CD8-positive, alpha-beta memory T cell (primary cell): Measurements from ENCODE around the gene NR2F6. TPM values are rescaled to one million over a fixed set of nuclear protein-coding genes. Genes with fewer than 3 reads are reported as not detected.
"Not testable (repeated sequence)": the region's sequence is repeated elsewhere in the genome, so short reads cannot be mapped to it uniquely, and the experiment has no call there.

Experiments used
- CTCF ChIA-PET: fragments of 350-600 bp; sonication (Branson Sonifier 250); formaldehyde crosslinking; loops from one replicate; lab custom pipeline; 2021; ENCODE audit warnings: antibody characterized with exemption; lab: Charles Lee
- POLR2A ChIA-PET: fragments of 350-600 bp; sonication (Branson Sonifier 250); formaldehyde crosslinking; loops from one replicate; lab custom pipeline; 2021; ENCODE audit warnings: antibody characterized with exemption; lab: Charles Lee
- DNase-seq, 5 donors: peaks; one replicate each; pipeline versions ENCODE4 v3.0.0 to v3.0.0-alpha.2; 2020 to 2022; ENCODE audit warnings: mixed read lengths in 1 of 5
- H3K27ac ChIP-seq: one replicate; pipeline ENCODE4 v1.7.0; 2013; ENCODE audit warnings: low read depth, mild to moderate bottlenecking, low read length, moderate library complexity
- H3K27me3 ChIP-seq: 2 replicates; pipeline ENCODE4 v1.7.0; 2013; ENCODE audit warnings: low read length, mild to moderate bottlenecking; ENCODE audit not compliant: insufficient read depth, poor library complexity, severe bottlenecking
- H3K36me3 ChIP-seq: 2 replicates; pipeline ENCODE4 v1.7.0; 2013; ENCODE audit warnings: mild to moderate bottlenecking, low read length, moderate library complexity; ENCODE audit not compliant: insufficient read depth
- H3K4me1 ChIP-seq: 2 replicates; pipeline ENCODE4 v1.7.0; 2013; ENCODE audit warnings: mild to moderate bottlenecking, low read length, moderate library complexity; ENCODE audit not compliant: insufficient read depth
- H3K4me3 ChIP-seq: 2 replicates; pipeline ENCODE4 v1.7.0; 2013; ENCODE audit warnings: mild to moderate bottlenecking, low read length
- H3K9me3 ChIP-seq: 2 replicates; pipeline ENCODE4 v1.7.0; 2013; ENCODE audit warnings: mild to moderate bottlenecking, low read length
- H3K27ac Mint-ChIP-seq, 8 donors: one replicate each; pipeline ENCODE4 v1.8.0; 2020 to 2021; ENCODE audit warnings: mixed read lengths in 8 of 8, mild to moderate bottlenecking in 6 of 8, inconsistent platforms in 3 of 8, moderate library complexity in 3 of 8
- H3K27me3 Mint-ChIP-seq, 2 donors: one replicate each; pipeline ENCODE4 v1.8.0; 2020 to 2021; ENCODE audit warnings: mixed read lengths in 2 of 2, mild to moderate bottlenecking in 1 of 2, moderate library complexity in 1 of 2
- H3K36me3 Mint-ChIP-seq, 3 donors: one replicate each; pipeline ENCODE4 v1.8.0; 2020 to 2021; ENCODE audit warnings: mixed read lengths in 3 of 3, inconsistent platforms in 1 of 3, mild to moderate bottlenecking in 1 of 3
- H3K4me1 Mint-ChIP-seq, 3 donors: one replicate each; pipeline ENCODE4 v1.8.0; 2020 to 2021; ENCODE audit warnings: mixed read lengths in 3 of 3, inconsistent platforms in 1 of 3, mild to moderate bottlenecking in 1 of 3
- H3K4me3 Mint-ChIP-seq, 7 donors: one replicate each; pipeline ENCODE4 v1.8.0; 2020 to 2021; ENCODE audit warnings: mixed read lengths in 7 of 7, mild to moderate bottlenecking in 6 of 7, moderate library complexity in 4 of 7, inconsistent platforms in 2 of 7
- H3K9me3 Mint-ChIP-seq, 5 donors: one replicate each; pipeline ENCODE4 v1.8.0; 2020 to 2022; ENCODE audit warnings: mixed read lengths in 5 of 5, mild to moderate bottlenecking in 3 of 5, moderate library complexity in 2 of 5, inconsistent platforms in 1 of 5
- polyA plus RNA-seq: library from polyadenylated mRNA; unstranded; fragments of 300-500 nt; fragmentation: Illumina TruSeq; gene quantifications from one replicate; pipeline ENCODE4 v1.2.3, GENCODE V29; 2021
- total RNA-seq, 2 experiments: library from RNA; stranded (reverse); gene quantifications; one replicate each; pipeline ENCODE4 v1.2.3, GENCODE V29; 2021

The NR2F6 gene
- total and polyA plus RNA-seq, 3 experiments from 2014 or later, result 0.94 to 7.8 (median 7.4) TPM

DNA sequence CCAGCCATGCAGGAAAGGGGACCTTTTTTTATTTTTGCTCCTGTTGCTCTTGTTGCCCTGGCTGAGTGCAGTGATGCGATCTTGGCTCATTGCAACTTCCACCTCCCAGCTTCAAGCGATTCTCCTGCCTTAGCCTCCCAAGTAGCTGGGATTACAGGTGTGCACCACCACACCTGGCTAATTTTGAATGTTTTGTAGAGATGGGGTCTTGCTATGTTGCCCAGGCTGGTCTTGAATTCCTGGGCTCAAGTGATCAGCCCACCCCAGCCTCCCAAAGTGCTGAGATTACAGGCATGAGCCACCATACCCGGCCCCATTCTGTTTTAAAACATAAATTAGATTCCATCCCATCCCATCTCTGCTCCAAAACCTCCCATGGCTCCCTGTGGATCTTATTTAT, 29.2 kb upstream of the NR2F6 start:
- H3K9me3 ChIP-seq, H3K4me1 Mint-ChIP-seq, H3K4me3 ChIP-seq, H3K27me3 Mint-ChIP-seq, H3K4me1 ChIP-seq, H3K9me3 Mint-ChIP-seq, H3K27ac ChIP-seq, DNase-seq, H3K4me3 Mint-ChIP-seq, CTCF ChIA-PET, H3K27me3 ChIP-seq, H3K27ac Mint-ChIP-seq: not testable (repeated sequence)
- POLR2A ChIA-PET, result interaction anchor here (0.7 kb wide), 1 partner anchor 110 kb away, joined by 4 read pairs; no protein-coding TSS in a partner anchor
- peaks cover 0 to 66% (median 12%) of the 10 kb centered on the region in 3 donors for H3K36me3 Mint-ChIP-seq
- H3K36me3 ChIP-seq, result peaks cover 33% of the 10 kb centered on the region

GRCh38 chr19:17268754-17269153, 23.0 kb upstream of the NR2F6 start:
- H3K36me3 Mint-ChIP-seq, result peaks cover 0 to 36% (median 5%) of the 10 kb centered on the region in 3 donors
- H3K27me3 Mint-ChIP-seq, result no peaks in the 10 kb centered on the region
- no peak overlapping the region for H3K27ac ChIP-seq
- peaks cover 11% of the 10 kb centered on the region for H3K36me3 ChIP-seq
- ChIA-PET CTCF (no interaction called here), POLR2A (interaction anchor here (0.7 kb wide), 2 partner anchors 40 to 1178 kb away, joined by 5 to 10 read pairs; no protein-coding TSS in a partner anchor)
- H3K9me3 Mint-ChIP-seq, result no peaks in the 10 kb centered on the region
- H3K27ac Mint-ChIP-seq, result no peak overlapping the region
- no peaks in the 10 kb centered on the region for H3K9me3 ChIP-seq
- peaks cover 21% of the 10 kb centered on the region for H3K4me1 ChIP-seq
- H3K4me1 Mint-ChIP-seq, result peaks cover 16 to 25% (median 18%) of the 10 kb centered on the region in 3 donors
- peak overlapping the region in 5 of 7 donors; percentile 24 to 81 (median 66) for H3K4me3 Mint-ChIP-seq
- H3K27me3 ChIP-seq, result no peaks in the 10 kb centered on the region
- H3K4me3 ChIP-seq, result no peak overlapping the region
- no peak for DNase-seq

- H3K9me3 ChIP-seq, result no peaks in the 10 kb centered on the region
- Mint-ChIP-seq H3K27me3 (no peaks in the 10 kb centered on the region), H3K27ac (peak within 1 kb of the TSS; percentile 73 to 92 (median 76))
These were observed 21.5 kb upstream of the NR2F6 start, which contains the start of gene BABAM1 for GRCh38 chr19:17266975-17267788. Gene BABAM1, plus strand, starts transcription at chr19:17267443. Its CDS starts 1,364 bp downstream, at chr19:17268807.

GRCh38 chr19:17266589-17266974, 20.9 kb upstream of the NR2F6 start:
- DNase-seq, result no peak
- ChIA-PET CTCF (interaction anchor here (0.7 to 11.2 kb wide), 9 partner anchors 17 to 200 kb away, joined by 3 to 93 read pairs (median 3); partner anchors contain the start of genes ABHD8 and ANKLE1), POLR2A (interaction anchor here (0.5 to 2.2 kb wide), 10 partner anchors 14 to 192 kb away, joined by 3 to 7 read pairs (median 4); partner anchors contain the start of genes DDA1, OCEL1 and USE1)
- peaks cover 18 to 25% (median 18%) of the 10 kb centered on the region in 3 donors for H3K4me1 Mint-ChIP-seq
- no peak overlapping the region for H3K27ac ChIP-seq
- H3K36me3 ChIP-seq, result peaks cover 7% of the 10 kb centered on the region
- H3K27me3 Mint-ChIP-seq, result no peaks in the 10 kb centered on the region
- peaks cover 0 to 25% (median 5%) of the 10 kb centered on the region in 3 donors for H3K36me3 Mint-ChIP-seq
- H3K27me3 ChIP-seq, result no peaks in the 10 kb centered on the region
- peak overlapping the region; percentile 73 to 92 (median 76) for H3K27ac Mint-ChIP-seq
- H3K4me3 Mint-ChIP-seq, result peak overlapping the region; percentile 77 to 90 (median 83)
- no peaks in the 10 kb centered on the region for H3K9me3 Mint-ChIP-seq
- H3K4me1 ChIP-seq, result peaks cover 21% of the 10 kb centered on the region
- no peak overlapping the region for H3K4me3 ChIP-seq
- no peaks in the 10 kb centered on the region for H3K9me3 ChIP-seq

More at GRCh38 chr19:17266975-17267788, 21.5 kb upstream of the NR2F6 start, which contains the start of gene BABAM1:
- H3K4me1 ChIP-seq, result peaks cover 21% of the 10 kb centered on the region
- no peaks in the 10 kb centered on the region for H3K27me3 ChIP-seq
- Mint-ChIP-seq H3K9me3 (no peaks in the 10 kb centered on the region), H3K4me3 (peak within 1 kb of the TSS; percentile 77 to 90 (median 83)), H3K36me3 (peaks cover 0 to 29% (median 5%) of the 10 kb centered on the region in 3 donors), H3K4me1 (peaks cover 18 to 25% (median 18%) of the 10 kb centered on the region in 3 donors)
- peak; percentile 87 to 98 (median 96) for DNase-seq
- peak within 1 kb of the TSS; percentile 96 for H3K4me3 ChIP-seq
- H3K36me3 ChIP-seq, result peaks cover 8% of the 10 kb centered on the region
- CTCF ChIA-PET, result interaction anchor here (0.8 to 11.2 kb wide), 10 partner anchors 16 to 200 kb away, joined by 3 to 93 read pairs (median 4); partner anchors contain the start of genes ABHD8 and ANKLE1
- POLR2A ChIA-PET, result interaction anchor here (0.5 to 2.2 kb wide), 11 partner anchors 14 to 193 kb away, joined by 3 to 7 read pairs (median 4); partner anchors contain the start of genes DDA1, OCEL1 and USE1
- H3K27ac ChIP-seq, result peak within 1 kb of the TSS; percentile 85

DNA sequence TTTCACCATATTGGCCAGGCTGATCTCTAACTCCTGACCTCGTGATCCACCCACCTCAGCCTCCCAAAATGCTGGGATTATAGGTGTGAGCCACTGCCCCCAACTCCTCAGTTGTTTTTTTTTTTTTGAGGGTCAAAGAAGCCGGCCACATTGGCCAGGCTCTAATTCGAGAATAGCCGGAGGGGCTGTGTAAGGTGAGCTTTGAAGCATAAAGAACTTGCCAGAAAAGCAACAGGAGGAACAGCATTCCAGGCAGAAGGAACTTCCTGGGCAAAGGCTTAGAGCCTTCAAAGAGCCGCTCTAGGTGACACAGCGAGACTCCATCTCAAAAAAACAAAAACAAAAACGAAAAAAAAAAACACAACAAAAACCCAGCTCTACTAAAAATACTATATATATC, 20.3 kb upstream of the NR2F6 start:
- no peak overlapping the region for H3K4me3 ChIP-seq
- POLR2A ChIA-PET, result interaction anchor here (0.7 to 2.2 kb wide), 4 partner anchors 24 to 189 kb away, joined by 4 to 7 read pairs (median 5); partner anchors contain the start of gene OCEL1
- peak overlapping the region in 1 of 7 donors; percentile 56 for H3K4me3 Mint-ChIP-seq

DNA sequence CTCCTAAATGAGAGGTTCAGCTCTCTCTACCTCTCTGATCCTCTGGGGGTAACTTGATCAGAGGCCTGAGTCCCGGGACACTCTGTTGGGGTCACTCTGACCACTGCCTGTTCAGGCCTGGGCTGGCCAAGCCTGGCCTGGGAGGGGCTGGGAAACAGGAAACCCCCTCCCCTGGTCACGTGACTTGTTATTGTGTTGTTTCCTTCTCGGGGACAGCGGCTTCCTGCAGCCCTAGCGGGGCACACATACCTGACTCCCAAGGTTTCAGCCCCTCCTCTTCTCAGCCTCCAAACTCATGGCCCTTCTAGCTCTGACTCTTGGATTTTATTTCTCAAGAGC, 18.9 kb upstream of the NR2F6 start, which contains the start of gene USHBP1:
Gene USHBP1 (minus strand): TSS at position 105 of the 339 bp plus-strand sequence. CDS start 446 bp downstream, outside the sequence.
- H3K27ac Mint-ChIP-seq, result peak within 1 kb of the TSS in 1 of 8 donors; percentile 83
- no peak within 1 kb of the TSS for H3K4me3 ChIP-seq
- ChIA-PET POLR2A (no interaction called here), CTCF (interaction anchor here (1.5 to 11.2 kb wide), 4 partner anchors 15 to 29 kb away, joined by 3 to 93 read pairs (median 4); partner anchors contain the start of gene ANKLE1)
- peaks cover 0 to 15% (median 0%) of the 10 kb centered on the region in 3 donors for H3K36me3 Mint-ChIP-seq
- DNase-seq, result no peak
- H3K36me3 ChIP-seq, result no peaks in the 10 kb centered on the region
- no peaks in the 10 kb centered on the region for H3K9me3 Mint-ChIP-seq
- H3K9me3 ChIP-seq, result no peaks in the 10 kb centered on the region
- H3K27me3 Mint-ChIP-seq, result no peaks in the 10 kb centered on the region
- H3K27me3 ChIP-seq, result no peaks in the 10 kb centered on the region
- H3K27ac ChIP-seq, result no peak within 1 kb of the TSS
- H3K4me3 Mint-ChIP-seq, result peak within 1 kb of the TSS in 1 of 7 donors; percentile 54
- H3K4me1 ChIP-seq, result peaks cover 21% of the 10 kb centered on the region
- H3K4me1 Mint-ChIP-seq, result peaks cover 23 to 31% (median 25%) of the 10 kb centered on the region in 3 donors

More for the DNA sequence above, 20.3 kb upstream of the NR2F6 start:
- DNase-seq, result no peak
- Histone ChIP-seq H3K4me1 (peaks cover 21% of the 10 kb centered on the region), H3K27me3 (no peaks in the 10 kb centered on the region), H3K27ac (no peak overlapping the region), H3K36me3 (peaks cover 2% of the 10 kb centered on the region), H3K9me3 (no peaks in the 10 kb centered on the region)
- peaks cover 19 to 26% (median 19%) of the 10 kb centered on the region in 3 donors for H3K4me1 Mint-ChIP-seq
- H3K9me3 Mint-ChIP-seq, result no peaks in the 10 kb centered on the region
- no peak overlapping the region for H3K27ac Mint-ChIP-seq
- CTCF ChIA-PET, result interaction anchor here (0.7 to 11.2 kb wide), 7 partner anchors 16 to 197 kb away, joined by 3 to 93 read pairs (median 4); partner anchors contain the start of gene ANKLE1
- H3K36me3 Mint-ChIP-seq, result peaks cover 0 to 20% (median 2%) of the 10 kb centered on the region in 3 donors
- no peaks in the 10 kb centered on the region for H3K27me3 Mint-ChIP-seq

DNA sequence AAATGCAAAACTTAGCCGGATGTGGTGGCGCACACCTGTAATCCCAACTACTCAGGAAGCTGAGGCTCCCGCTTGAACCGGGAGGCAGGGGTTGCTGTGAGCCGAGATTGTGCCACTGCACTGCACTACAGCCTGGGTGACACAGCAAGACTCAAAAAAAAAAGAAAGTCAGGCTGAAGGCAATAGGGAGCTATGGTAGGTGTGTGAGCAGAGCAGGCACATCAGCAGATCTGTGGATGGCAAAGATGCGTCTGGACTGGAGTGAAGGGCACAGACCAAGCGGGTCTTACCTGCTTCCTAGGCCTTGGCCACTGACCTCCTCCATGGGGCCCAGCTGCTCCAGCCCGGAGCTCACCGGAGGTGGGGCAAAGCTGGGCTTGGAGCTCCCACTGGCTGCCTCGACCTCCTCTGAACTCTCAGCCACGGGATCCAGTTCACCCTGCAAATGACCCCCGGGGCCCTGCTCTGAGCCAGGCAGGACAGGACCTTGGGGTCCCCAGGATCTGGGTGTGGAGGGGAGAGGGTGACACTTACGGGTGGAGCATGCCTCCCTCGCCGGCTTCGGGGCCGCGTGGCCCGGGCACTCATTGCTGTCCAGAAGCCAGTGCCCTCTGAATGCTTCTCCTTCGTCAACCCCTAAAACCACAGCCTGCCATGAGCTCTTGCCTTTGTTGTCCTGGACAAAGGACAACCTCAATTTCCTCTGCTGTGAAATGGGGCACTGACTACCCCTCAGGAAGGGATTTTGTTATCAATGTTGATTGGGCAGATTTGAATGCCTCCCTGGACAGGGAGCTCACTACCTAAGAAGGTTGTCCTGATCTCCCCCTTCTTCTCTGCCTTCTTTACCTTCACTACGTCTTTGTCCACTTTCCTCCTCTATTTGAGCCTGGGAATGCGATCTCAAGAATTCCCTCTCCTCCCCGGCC, 18.3 kb upstream of the NR2F6 start:
- no peaks in the 10 kb centered on the region for H3K9me3 Mint-ChIP-seq
- peak overlapping the region in 1 of 8 donors; percentile 83 for H3K27ac Mint-ChIP-seq
- H3K27ac ChIP-seq, result no peak overlapping the region
- H3K36me3 Mint-ChIP-seq, result peaks cover 0 to 9% (median 0%) of the 10 kb centered on the region in 3 donors
- no peaks in the 10 kb centered on the region for H3K27me3 ChIP-seq
- no peaks in the 10 kb centered on the region for H3K27me3 Mint-ChIP-seq
- H3K9me3 ChIP-seq, result no peaks in the 10 kb centered on the region
- peak overlapping the region in 1 of 7 donors; percentile 54 for H3K4me3 Mint-ChIP-seq
- no peak for DNase-seq
- peaks cover 22 to 31% (median 25%) of the 10 kb centered on the region in 3 donors for H3K4me1 Mint-ChIP-seq
- POLR2A ChIA-PET, result no interaction called here
- H3K36me3 ChIP-seq, result no peaks in the 10 kb centered on the region
- CTCF ChIA-PET, result interaction anchor here (1.5 to 11.2 kb wide), 4 partner anchors 14 to 29 kb away, joined by 3 to 93 read pairs (median 4); partner anchors contain the start of gene ANKLE1
- peaks cover 21% of the 10 kb centered on the region for H3K4me1 ChIP-seq
- H3K4me3 ChIP-seq, result no peak overlapping the region
